ENCODE results near the gene SMIM20.
A peak's percentile ranks its signal among the peaks of the same experiment; 100 is the strongest.
"Not testable (repeated sequence)": the region's sequence is repeated elsewhere in the genome, so short reads cannot be mapped to it uniquely, and the experiment has no call there.

SMIM20 gene

DNA sequence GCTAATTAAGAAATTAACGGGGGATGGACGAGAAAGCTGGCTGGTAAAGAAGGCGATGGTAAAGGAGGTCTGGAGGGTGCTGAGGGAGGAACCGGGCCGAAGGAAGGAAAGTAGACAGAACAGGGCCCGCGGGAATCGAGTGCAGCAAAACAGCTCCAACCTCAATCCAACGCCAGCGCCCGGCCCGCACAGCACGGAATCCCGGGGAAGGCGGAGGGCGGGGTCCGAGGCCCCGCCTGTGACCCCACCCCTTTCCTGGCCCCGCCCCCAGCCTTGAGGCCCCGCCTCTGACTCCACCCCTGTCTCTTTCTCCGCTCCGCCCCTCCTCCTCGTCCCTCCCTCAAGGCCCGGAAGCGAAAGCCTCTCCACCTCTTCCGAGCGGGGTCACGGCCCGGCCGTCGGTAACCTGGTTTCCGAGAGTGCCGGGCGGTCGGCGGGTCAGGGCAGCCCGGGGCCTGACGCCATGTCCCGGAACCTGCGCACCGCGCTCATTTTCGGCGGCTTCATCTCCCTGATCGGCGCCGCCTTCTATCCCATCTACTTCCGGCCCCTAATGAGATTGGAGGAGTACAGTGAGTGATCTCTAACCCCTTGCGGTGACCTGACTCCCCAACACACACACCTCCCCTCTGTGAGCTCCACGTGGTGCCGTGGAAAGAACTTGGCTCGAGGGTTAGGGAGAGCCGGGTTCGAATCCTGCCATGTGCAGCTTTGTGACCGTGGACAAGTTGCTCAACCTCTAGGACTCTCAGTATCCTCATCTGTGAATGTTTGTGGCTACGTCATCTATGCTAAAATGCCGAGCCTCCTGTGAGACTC lies at the start of gene SMIM20:
TSS of gene SMIM20 (plus strand) at position 370 of the 819 bp plus-strand sequence. CDS start at position 464, 94 bp downstream.
- DNase-seq = peak; percentile 84

DNA sequence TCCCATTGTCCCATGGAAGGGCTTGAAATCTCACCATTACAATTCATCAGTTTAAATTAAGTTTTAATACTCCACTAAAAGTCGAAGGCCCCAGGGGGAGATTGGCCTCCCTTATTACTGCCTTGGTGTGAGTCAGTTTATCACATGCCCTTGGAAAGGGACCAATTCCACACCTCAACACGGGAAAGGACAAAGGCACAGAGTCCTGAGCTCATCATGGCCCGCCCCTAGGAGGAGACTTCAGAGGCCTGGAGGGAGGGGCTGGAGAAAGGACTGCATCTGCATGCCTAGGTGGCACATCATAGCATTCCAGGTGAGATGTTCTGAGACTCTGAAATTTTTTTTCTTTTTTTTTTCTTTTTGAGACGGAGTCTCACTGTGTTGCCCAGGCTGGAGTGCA lies 48.4 kb upstream of the SMIM20 start:
- no peak for DNase-seq

DNA sequence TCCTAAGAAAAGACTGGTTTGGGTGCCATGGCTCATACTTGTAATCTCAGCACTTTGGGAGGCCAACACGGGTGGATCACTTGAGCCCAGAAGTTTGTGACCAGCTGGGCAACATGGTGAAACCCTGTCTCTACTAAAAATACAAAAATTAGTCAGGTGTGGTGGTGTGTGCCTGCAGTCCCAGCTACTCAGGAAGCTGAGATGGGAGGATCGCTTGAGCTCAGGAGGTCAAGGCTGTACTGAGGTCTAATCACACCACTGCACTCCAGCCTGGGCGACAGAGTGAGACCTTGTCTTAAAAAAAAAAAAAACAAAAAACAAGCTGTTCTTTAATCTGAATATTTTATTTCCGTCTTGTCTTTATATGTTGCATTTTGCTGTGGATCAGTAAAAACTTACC lies 47.6 kb upstream of the SMIM20 start:
- not testable (repeated sequence) for DNase-seq

GRCh38 chr4:25867781-25868294 lies 46.2 kb upstream of the SMIM20 start:
- DNase-seq = no peak

GRCh38 chr4:25870081-25870480 lies 43.9 kb upstream of the SMIM20 start:
- no peak for DNase-seq

DNA sequence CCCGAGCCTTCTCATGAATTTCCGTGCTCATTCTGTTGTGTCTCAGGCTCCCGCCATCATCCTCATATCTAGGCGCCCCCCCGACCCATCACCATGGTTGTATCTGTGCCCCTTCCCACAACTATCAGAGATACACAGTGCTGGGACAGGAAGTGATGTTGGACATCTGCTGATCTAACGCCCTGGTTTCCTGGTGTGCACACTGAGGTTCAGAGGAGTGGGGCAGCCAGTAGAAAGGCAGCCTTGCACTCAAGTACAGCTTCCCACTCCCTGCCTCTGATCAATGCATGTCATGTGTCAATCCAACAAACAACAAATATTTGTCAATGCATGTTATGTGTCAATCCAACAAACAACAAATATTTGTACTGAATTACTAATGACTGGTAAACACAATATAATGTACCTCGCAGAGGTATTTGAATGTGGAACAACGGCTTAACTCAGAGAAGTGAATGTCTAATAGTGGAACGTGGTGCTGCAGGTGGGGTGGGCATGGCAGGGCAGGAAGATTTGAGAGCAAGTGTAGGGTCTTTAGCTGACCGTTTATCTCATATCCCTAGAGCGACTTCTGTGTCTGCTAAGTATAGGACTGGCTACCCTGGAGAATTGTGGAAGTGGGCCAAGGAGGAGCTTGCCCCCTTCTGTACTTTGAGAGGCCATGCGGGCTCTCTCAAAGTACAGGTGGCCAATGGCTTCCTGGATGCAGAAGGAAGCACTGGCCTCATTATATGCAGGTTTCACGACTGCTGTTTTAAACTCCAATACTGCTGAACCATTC lies 41.0 kb upstream of the SMIM20 start:
- no peak for DNase-seq

GRCh38 chr4:25873632-25874129 lies 40.3 kb upstream of the SMIM20 start:
- no peak for DNase-seq

GRCh38 chr4:25874655-25875054 lies 39.4 kb upstream of the SMIM20 start:
- no peak for DNase-seq

- DNase-seq = no peak
These were observed 38.7 kb upstream of the SMIM20 start for GRCh38 chr4:25875281-25875745.

DNA sequence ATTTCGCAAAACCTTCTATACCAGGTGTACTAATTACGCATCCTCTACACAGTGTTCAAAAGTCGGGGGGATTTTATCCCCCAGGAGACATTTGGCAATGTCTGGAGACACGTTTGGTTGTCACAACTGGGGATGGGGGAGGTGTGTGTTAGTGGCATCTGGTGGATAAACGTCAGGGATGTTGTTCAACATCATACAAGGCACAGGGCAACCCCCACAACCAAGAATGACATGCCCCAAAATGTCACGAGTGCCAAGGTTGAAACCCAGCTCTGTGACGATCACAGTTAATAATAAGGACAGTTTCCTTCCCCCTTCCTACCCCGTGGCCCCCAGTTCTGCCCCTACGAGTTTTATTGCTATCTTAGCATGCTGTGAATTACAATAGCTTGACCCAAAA lies 35.3 kb upstream of the SMIM20 start:
- no peak for DNase-seq

- DNase-seq = no peak
These were observed 34.9 kb upstream of the SMIM20 start for GRCh38 chr4:25879091-25879584.

DNA sequence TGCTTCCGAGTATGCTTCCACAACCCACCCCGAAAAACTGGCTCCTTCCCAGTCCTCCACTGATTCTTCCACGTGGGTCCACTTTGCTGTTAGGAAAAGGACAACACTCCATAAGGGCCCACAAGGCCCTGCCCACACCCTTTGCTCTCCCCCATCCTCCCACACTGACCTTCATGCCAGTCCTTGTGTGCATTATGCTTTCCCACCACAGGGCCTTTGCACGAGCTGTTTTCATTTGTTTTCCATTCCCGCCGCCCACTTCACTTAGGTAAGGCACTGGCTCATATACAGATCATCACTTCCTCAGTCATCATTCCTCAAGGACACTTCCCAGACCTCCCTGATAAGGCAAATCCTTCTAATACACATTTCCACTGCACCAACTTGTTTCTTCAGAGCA lies 34.4 kb upstream of the SMIM20 start:
- DNase-seq = no peak

DNA sequence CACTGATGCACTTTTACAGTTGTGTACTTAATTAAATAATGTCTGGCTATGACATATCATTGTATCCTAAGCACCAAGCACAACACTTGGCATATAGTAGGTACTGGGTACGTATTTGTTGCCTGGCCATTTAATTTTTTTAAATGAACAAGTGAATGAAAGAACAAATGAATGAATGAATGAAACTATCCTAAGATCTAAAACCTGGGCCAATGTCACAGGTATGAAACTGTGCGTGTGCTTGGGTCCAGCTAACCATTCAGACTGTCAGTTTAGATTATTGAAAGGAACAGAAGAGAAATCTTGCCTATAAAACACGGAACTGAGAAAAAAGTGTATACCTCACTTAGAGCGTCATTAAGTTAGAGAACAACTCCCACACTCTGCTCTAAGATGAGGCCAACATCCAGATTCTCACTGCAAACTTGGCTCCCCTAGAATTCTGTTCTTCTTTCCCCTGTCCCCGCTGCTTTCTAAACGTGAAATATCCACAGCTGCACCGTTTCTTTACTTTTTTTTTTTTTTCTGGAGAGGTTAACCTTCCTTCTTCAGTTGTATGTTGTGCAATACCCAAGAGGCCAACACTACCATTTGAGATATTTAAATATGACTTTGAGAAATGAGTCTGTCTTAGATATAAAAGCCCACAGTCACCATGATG lies 33.9 kb upstream of the SMIM20 start:
- no peak for DNase-seq

GRCh38 chr4:25881193-25881592 lies 32.8 kb upstream of the SMIM20 start:
- no peak for DNase-seq

DNA sequence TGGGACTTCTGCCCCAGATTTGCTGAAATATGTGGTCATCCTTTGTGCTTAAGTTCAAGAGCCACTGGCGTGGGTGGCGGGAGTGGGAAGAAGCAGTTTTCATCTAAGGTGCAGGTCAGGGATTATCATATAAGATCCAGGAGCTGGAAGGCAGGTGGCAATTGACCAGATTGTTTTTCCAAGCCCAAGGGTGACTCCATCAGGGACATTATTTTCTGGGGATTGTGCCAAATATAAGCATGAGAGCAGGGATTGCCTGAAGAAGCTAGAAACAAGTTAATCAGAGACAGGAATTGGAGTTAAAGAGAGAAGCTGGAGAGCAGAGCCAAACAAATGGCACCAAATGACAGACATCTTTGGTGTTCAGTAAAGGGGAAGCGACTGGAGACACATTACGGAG lies 31.8 kb upstream of the SMIM20 start:
- no peak for DNase-seq

DNA sequence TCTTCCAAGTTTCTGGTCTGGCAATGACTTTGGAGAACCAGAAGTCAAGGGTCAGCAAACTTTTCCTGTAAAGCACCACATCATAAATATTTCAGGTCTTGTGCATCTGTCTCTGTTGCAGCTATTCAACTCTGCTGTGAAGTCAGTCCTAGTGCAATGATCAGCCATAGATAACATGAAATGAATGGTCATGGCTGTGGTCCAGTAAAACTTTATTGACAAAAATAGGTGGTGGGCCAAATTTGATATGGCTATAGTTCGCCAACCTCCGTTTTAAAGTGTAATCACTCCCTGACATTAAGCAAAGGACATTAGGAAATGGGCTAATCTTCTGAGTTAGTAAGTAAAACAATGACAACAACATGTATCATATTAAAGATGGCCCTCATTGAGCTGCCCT lies 30.5 kb upstream of the SMIM20 start:
- DNase-seq = no peak

DNA sequence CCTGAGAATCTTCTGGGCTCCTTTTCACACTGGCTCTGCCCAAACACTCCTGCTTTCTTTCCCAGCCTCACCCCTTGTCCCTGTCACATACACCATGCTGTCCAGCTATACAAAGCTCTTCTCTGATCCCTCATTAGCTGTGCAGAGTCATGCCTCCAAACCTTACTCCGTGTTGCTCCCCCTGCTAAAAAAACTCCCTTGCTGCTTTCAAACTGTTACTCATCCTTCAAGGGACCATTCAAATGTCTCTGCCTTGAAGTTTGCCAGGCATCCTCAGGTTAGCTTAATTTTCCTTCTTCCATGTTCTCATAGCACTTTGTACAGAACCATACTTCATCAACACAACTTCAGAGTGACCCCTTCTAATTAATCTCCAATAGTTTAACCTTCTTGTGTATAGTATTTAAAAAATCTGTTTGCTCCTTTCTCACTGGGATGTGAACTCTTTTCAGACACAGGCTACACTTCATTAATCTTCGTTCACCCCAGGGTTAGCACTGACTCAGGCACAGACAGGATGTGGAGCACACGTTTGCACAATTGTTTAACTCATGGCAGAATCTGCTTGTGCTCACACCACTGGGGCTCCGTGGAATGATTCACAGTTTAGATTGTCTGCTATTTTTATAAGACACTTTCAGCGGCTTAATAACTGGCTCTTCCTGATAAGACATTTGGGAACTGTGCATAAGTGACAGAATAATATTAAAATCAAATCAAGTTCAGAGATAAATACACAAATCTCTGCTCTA lies 29.8 kb upstream of the SMIM20 start:
- DNase-seq = no peak

DNA sequence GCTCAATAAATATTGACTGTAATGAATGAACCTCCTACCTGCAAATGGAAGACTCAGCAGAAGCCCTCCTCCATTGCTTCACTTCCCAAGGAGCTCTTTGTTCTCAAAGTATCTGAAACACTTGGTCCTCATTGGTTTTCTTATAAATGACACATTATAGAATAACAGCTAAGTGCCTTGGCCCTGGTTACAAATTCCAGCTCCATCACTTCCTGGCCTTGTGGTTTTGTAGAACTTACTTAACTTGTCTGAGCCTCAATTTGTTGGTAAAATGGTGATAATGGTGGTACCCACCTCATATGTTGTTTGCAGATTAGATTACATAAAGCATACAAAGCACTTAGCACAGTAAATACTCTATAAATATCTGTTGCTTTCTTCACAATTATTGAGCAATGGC lies 25.2 kb upstream of the SMIM20 start:
- DNase-seq = no peak

- no peak for DNase-seq
These were observed 24.2 kb upstream of the SMIM20 start for GRCh38 chr4:25889589-25890503.

- no peak for DNase-seq
These were observed 23.2 kb upstream of the SMIM20 start for GRCh38 chr4:25890571-25891485.
